Stomach (tissue), 9 donors: ENCODE results near the gene DNLZ. TPM values are rescaled to one million over a fixed set of nuclear protein-coding genes. Genes with fewer than 3 reads are reported as not detected.
A peak's percentile ranks its signal among the peaks of the same experiment; 100 is the strongest.

Experiments
- DNase-seq, 2 donors: peaks; one replicate each; pipeline versions ENCODE4 v3.0.0 to v3.0.0-alpha.2; 2013 to 2019
- H3K27ac ChIP-seq, 5 donors: fragments of 200-600 bp in 4 of 5; sonication (generic) in 4 of 5; one replicate each; pipeline ENCODE4 v1.5.1; 2013 to 2019; ENCODE audit warnings: mild to moderate bottlenecking in 1 of 5, moderate library complexity in 1 of 5
- H3K27me3 ChIP-seq, 3 donors: fragments of 200-600 bp; sonication (generic); one replicate each; pipeline ENCODE4 v1.5.1; 2017 to 2019; ENCODE audit warnings: mixed run types in 1 of 3
- H3K36me3 ChIP-seq, 4 donors: fragments of 200-600 bp; sonication (generic); 1 replicate in 3 of 4; 2 replicates in 1 of 4; pipeline ENCODE4 v1.5.1; 2016 to 2019
- H3K4me1 ChIP-seq, 4 donors: fragments of 200-600 bp; sonication (generic); one replicate each; pipeline ENCODE4 v1.5.1; 2016 to 2019
- H3K4me3 ChIP-seq, 4 donors: fragments of 200-600 bp; sonication (generic) in 3 of 4; one replicate each; pipeline ENCODE4 v1.5.1; 2016 to 2019; ENCODE audit warnings: mild to moderate bottlenecking in 1 of 4
- H3K9me3 ChIP-seq, 4 donors: fragments of 200-600 bp; sonication (generic); one replicate each; pipeline ENCODE4 v1.5.1; 2016 to 2019
- EP300 ChIP-seq: sonication (generic); formaldehyde crosslinking; IDR thresholded peaks from one replicate; pipeline ENCODE4 v1.6.1; 2017; ENCODE audit warnings: antibody characterized with exemption
- POLR2A ChIP-seq, 4 donors: fragments of 450-650 bp; IDR thresholded peaks; one replicate each; pipeline ENCODE4 v1.6.1; 2016; ENCODE audit warnings: antibody characterized with exemption in 4 of 4, control low read depth in 2 of 4, mild to moderate bottlenecking in 1 of 4, moderate library complexity in 1 of 4
- POLR2AphosphoS5 ChIP-seq, 3 donors: sonication (generic); formaldehyde crosslinking; IDR thresholded peaks; one replicate each; pipeline ENCODE4 v1.6.1; 2016; ENCODE audit warnings: antibody characterized with exemption in 3 of 3
- WGBS, 5 donors: extraction: QIAGEN DNeasy Blood & Tissue Kit in 3 of 5; methylation state at CpG; one replicate each; pipeline versions ENCODE4 v1.1.5 to v1.1.7; 2013 to 2018; 5-methylcytosine and 5-hydroxymethylcytosine counted together
- intact Hi-C: fragments of 100-400 bp; cut with DNase I; formaldehyde crosslinking; loops from one replicate; pipeline ENCODE4 v1.15.1; 2023; ENCODE audit warnings: low total_unique reads
- polyA plus RNA-seq, 3 donors: library from polyadenylated mRNA; stranded (reverse); fragments of 200-250 nt; gene quantifications; one replicate each; pipeline ENCODE4 v1.2.3, GENCODE V29; 2013
- total RNA-seq, 5 donors: library from RNA; depleted of rRNA; stranded (reverse); fragments of >200 nt; gene quantifications; one replicate each; pipeline versions ENCODE4 v1.1.0 to v1.2.3, GENCODE V29; 2014 to 2016
- TF ChIP-seq, protein P1 (sequence below), 7 experiments: fragments of 450-650 bp in 4 of 7; fragments of 200-600 bp in 3 of 7; sonication (generic) in 3 of 7; IDR thresholded peaks; one replicate each; pipeline ENCODE4 v1.5.1; 2016 to 2019; ENCODE audit warnings: antibody characterized with exemption in 7 of 7, control low read depth in 2 of 7, mild to moderate bottlenecking in 1 of 7
- donor health status: healthy with polysubstance abuse.
- donor health status: Bipolar disorder and iron deficiency.
- donor health status: healthy.

The DNLZ gene
- total and polyA plus RNA-seq, 8 donors: 1.3 to 16.8 (median 10.1) TPM; not detected in 1

- H3K36me3 ChIP-seq: peaks cover 0 to 10% (median 8%) of the 10 kb centered on the region in 4 donors
- TF ChIP-seq, protein P1, sequence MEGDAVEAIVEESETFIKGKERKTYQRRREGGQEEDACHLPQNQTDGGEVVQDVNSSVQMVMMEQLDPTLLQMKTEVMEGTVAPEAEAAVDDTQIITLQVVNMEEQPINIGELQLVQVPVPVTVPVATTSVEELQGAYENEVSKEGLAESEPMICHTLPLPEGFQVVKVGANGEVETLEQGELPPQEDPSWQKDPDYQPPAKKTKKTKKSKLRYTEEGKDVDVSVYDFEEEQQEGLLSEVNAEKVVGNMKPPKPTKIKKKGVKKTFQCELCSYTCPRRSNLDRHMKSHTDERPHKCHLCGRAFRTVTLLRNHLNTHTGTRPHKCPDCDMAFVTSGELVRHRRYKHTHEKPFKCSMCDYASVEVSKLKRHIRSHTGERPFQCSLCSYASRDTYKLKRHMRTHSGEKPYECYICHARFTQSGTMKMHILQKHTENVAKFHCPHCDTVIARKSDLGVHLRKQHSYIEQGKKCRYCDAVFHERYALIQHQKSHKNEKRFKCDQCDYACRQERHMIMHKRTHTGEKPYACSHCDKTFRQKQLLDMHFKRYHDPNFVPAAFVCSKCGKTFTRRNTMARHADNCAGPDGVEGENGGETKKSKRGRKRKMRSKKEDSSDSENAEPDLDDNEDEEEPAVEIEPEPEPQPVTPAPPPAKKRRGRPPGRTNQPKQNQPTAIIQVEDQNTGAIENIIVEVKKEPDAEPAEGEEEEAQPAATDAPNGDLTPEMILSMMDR (IDR thresholded peaks at IDR 0.05): peak in 2 of 7 experiments; percentile 5 to 56
- TF ChIP-seq EP300: no peak
- intact Hi-C loops: no loop called here
- 23 to 39% (median 27%) methylated on average over 39 to 54 of the region's 54 CpGs for WGBS, 5 donors
- peak overlapping the region; percentile 71 to 97 (median 94) for H3K4me3 ChIP-seq
- no peak overlapping the region for H3K27ac ChIP-seq
- H3K9me3 ChIP-seq: no peaks in the 10 kb centered on the region
- peaks cover 21 to 43% (median 32%) of the 10 kb centered on the region in 4 donors for H3K4me1 ChIP-seq
- no peak for DNase-seq
- H3K27me3 ChIP-seq: peaks cover 0 to 8% (median 0%) of the 10 kb centered on the region in 3 donors
Observed at GRCh38 chr9:136363949-136364748, 605 bp upstream of the DNLZ start.

DNA sequence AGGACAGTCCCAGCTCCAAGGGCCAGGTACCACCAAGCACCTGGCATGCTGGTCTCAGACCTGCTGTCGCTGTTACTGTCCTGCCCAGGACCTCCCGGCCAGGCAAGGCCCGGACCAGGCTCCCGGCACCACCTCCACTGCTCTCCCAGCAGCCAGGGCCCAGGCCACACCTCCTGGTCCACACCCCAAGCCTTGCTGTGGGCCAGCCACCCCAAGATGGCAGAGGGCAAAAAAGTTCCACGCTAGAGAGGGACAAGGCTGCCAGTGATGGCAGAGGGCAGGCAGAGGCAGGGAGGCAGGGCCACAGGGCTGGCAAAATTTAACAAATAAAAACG lies 1.1 kb downstream of the DNLZ start:
- H3K36me3 ChIP-seq: peaks cover 2 to 26% (median 21%) of the 10 kb centered on the region in 4 donors
- peaks cover 0 to 8% (median 0%) of the 10 kb centered on the region in 3 donors for H3K27me3 ChIP-seq
- no peaks in the 10 kb centered on the region for H3K9me3 ChIP-seq
- peak overlapping the region; percentile 20 to 99 (median 90) for H3K27ac ChIP-seq
- peak overlapping the region in 1 of 4 donors; percentile 71 for H3K4me3 ChIP-seq
- intact Hi-C loops: no loop called here
- WGBS, 5 donors: 51 to 68% (median 55%) methylated on average over 6 of the region's 6 CpGs
- DNase-seq: peak in 1 of 2 donors; percentile 57
- TF ChIP-seq, protein P1 (IDR thresholded peaks at IDR 0.05): no peak
- TF ChIP-seq POLR2AphosphoS5 (IDR thresholded peaks at IDR 0.05): no peak
- TF ChIP-seq POLR2A (IDR thresholded peaks at IDR 0.05): no peak
- no peak for TF ChIP-seq EP300
- H3K4me1 ChIP-seq: peaks cover 21 to 43% (median 32%) of the 10 kb centered on the region in 4 donors

- Histone ChIP-seq H3K27me3 (peaks cover 0 to 8% (median 0%) of the 10 kb centered on the region in 3 donors), H3K4me1 (peaks cover 21 to 43% (median 32%) of the 10 kb centered on the region in 4 donors), H3K27ac (peak overlapping the region; percentile 20 to 99 (median 90)), H3K4me3 (no peak overlapping the region), H3K36me3 (peaks cover 2 to 32% (median 26%) of the 10 kb centered on the region in 4 donors), H3K9me3 (no peaks in the 10 kb centered on the region)
- TF ChIP-seq POLR2A (IDR thresholded peaks at IDR 0.05) (no peak), EP300 (no peak), POLR2AphosphoS5 (IDR thresholded peaks at IDR 0.05) (no peak)
- TF ChIP-seq, protein P1 (IDR thresholded peaks at IDR 0.05): no peak
- 67 to 85% (median 83%) methylated on average over 8 to 26 of the region's 26 CpGs for WGBS, 5 donors
- intact Hi-C loops: no loop called here
- peak in 1 of 2 donors; percentile 65 for DNase-seq
Observed at GRCh38 chr9:136361754-136362449, 1.6 kb downstream of the DNLZ start.

DNA sequence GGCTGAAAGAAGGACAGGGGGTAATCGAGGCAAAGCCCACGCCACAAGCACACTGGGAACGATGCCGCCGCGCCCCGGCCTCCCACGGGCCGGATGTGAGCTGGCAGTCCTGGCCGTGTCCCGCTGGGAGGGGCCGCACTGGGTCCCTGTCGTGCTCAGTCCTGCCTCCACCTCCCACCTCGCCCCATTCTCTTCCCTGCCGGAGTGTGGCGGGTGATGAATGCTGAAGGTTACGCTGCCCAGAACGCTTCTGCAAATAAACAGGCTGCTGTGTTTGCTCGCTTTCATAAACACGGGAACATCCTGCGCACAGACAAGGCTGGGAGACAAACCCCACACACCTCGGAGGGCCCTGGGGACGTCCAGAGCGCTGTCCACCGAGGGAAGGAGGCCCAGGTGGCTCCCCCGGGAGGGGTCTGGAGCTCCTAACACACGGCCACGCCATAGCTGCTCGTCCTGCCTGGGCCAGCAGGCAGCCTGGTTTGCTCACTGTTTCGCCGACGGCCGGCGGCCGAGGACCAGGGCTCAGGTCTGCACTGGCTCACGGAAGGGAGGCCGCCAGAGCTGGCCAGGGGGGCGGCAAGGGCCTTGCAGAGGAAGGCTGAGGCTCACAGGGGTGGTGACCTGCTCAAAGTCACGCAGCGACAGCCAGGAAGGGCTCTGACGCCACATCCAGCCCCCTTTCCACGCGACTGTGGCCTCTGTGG lies 2.3 kb downstream of the DNLZ start:
- peaks cover 2 to 39% (median 32%) of the 10 kb centered on the region in 4 donors for H3K36me3 ChIP-seq
- H3K27ac ChIP-seq: peak overlapping the region in 4 of 5 donors; percentile 86 to 99 (median 92)
- TF ChIP-seq POLR2A (IDR thresholded peaks at IDR 0.05) (no peak), POLR2AphosphoS5 (IDR thresholded peaks at IDR 0.05) (no peak), EP300 (no peak)
- TF ChIP-seq, protein P1 (IDR thresholded peaks at IDR 0.05): no peak
- H3K4me1 ChIP-seq: peaks cover 21 to 42% (median 32%) of the 10 kb centered on the region in 4 donors
- intact Hi-C loops: no loop called here
- peak in 1 of 2 donors; percentile 52 for DNase-seq
- no peaks in the 10 kb centered on the region for H3K9me3 ChIP-seq
- no peak overlapping the region for H3K4me3 ChIP-seq
- 68 to 80% (median 75%) methylated on average over 29 to 43 of the region's 43 CpGs for WGBS, 5 donors
- peaks cover 0 to 8% (median 0%) of the 10 kb centered on the region in 3 donors for H3K27me3 ChIP-seq
